ENCODE results near the gene PTPRQ.
A peak's percentile ranks its signal among the peaks of the same experiment; 100 is the strongest.

The PTPRQ gene

GRCh38 chr12:80567401-80567800 lies 123.4 kb downstream of the PTPRQ start:
- DNase-seq = no peak

GRCh38 chr12:80576641-80577418 lies 132.8 kb downstream of the PTPRQ start:
- DNase-seq = no peak

GRCh38 chr12:80580254-80580653 lies 136.2 kb downstream of the PTPRQ start:
- no peak for DNase-seq

DNA sequence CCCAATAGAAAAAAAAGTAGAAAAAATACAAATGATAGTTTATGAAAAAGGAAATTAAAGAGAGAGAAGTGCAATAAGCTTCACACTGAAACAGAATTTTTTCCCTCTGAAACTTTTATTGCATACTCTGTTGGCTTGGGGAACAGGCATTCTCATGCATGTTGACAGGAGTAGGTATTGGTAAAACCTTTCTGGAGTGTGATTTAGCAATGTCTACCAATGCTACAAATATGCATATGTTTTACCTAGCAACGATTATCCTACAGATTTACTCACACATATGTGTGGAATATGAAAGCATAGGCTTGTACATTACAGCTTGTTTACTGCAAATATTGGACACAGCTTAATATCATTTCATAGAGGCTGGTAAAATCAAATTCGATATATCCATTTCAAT lies 137.7 kb downstream of the PTPRQ start:
- no peak for DNase-seq

- no peak for DNase-seq
These were observed 138.4 kb downstream of the PTPRQ start for GRCh38 chr12:80582431-80582830.

- no peak for DNase-seq
These were observed 145.0 kb downstream of the PTPRQ start for GRCh38 chr12:80589077-80589476.

- no peak for DNase-seq
These were observed 146.1 kb downstream of the PTPRQ start for GRCh38 chr12:80590085-80590484.

- DNase-seq = no peak
These were observed 149.7 kb downstream of the PTPRQ start for GRCh38 chr12:80593766-80594165.

GRCh38 chr12:80596509-80596908 lies 152.5 kb downstream of the PTPRQ start:
- no peak for DNase-seq

DNA sequence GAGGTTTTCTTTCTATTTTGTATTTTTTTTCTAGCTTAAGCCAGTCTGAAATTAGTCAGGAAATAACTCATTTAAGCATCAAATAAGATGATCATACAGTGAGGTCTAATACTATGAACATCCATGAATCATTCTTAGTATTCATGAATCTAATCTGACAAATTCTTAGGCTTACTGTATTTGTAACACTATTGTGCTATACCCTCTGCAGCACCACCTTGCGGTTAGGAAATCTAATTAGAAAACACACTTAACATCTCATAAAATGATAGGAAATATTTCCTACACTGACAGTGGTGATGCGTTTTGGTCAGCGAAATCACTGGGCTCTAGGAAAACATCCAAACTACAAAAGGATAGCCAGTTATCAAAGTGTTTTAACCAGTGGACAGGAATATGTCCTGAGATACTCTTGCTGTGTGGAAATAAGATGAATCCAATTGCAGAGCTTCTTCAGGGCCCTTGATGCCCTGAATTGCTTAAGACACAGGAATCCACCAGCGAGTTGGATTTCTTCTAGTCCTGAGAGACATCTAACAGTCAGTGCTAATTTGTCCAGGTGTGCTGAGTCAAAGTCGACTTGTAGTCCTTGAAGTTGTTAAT lies 154.1 kb downstream of the PTPRQ start:
- no peak for DNase-seq

DNA sequence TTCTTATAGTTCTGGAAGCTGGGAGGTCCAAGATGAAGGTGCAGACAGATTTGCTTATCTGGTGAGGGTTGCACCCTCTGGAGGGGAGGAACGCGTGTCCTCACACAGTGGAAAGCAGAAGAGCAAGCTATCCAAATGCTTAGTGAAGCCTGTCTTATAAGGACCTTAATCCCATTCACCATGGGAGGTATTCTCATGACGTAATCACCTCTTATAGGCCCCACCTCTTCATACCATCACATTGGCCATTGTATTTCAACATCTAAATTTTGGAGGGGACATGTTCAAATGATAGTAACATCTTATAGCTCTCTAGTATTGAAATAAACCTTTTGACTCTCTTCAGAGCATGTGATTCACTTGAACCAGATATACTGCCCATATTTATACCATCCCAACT lies 158.4 kb downstream of the PTPRQ start:
- DNase-seq = no peak

- DNase-seq = no peak
These were observed 163.5 kb downstream of the PTPRQ start for GRCh38 chr12:80607361-80608135.

GRCh38 chr12:80617733-80618132 lies 173.7 kb downstream of the PTPRQ start:
- no peak for DNase-seq

- no peak for DNase-seq
These were observed 176.2 kb downstream of the PTPRQ start for GRCh38 chr12:80620281-80620680.

DNA sequence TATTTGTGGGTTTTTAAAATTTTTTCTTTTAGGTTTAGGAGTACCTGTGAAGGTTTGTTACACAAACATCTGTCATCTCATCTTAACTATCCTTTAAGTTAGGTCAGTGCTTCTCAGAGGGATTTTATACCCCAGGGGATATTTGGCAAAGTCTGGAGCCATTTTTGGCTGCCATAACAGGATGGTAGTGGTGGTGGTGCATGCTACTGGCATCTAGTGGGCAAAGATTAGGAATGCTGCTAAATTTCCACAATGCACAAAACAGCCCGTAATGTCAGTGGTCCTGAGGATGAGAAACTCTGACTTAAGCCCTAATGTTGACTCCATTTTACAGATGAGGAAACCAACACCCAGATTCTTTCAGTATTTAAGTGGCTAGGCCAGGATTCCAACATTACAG lies 178.2 kb downstream of the PTPRQ start:
- DNase-seq = no peak

GRCh38 chr12:80625051-80625450 lies 181.0 kb downstream of the PTPRQ start:
- no peak for DNase-seq

GRCh38 chr12:80625901-80626300 lies 181.9 kb downstream of the PTPRQ start:
- no peak for DNase-seq

DNA sequence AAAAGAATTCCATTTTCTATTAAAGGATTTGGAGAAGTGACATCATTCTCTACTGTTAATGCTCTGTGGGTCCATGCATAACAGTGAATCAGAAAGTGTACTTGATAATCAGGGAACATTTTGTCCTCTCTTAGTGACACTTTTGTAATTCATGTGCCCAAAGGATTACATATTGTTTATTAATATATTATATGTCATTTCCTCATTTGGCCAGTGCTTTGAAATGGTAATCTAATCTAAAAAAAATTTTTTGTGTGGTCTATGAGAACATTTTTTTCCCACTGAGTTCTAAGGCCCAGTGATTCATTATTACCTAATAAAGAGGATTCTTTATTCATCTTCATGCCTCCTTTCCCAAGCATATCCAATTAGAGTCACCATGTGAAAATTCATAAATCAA lies 183.7 kb downstream of the PTPRQ start:
- no peak for DNase-seq

DNA sequence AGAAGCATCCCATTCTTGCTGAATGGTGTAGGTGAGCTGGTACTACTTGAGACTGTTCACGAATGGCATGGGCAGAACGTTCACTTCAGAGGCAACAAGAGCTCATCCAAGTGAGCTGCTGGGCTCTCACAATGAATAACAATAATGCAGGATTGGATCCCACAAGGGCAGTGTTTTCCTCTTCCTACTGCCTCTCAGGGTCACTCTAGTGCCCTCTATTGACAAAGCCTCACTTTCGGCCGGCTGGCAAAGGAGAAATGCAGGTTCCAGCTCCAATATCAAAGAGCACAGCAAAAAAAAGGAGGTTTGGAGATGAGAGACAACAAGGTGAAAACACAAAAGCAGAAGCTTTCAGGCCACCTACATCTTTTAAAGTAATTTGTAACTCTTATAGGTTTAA lies 188.8 kb downstream of the PTPRQ start:
- DNase-seq = peak; percentile 0

- no peak for DNase-seq
These were observed 190.9 kb downstream of the PTPRQ start for GRCh38 chr12:80634903-80635302.

DNA sequence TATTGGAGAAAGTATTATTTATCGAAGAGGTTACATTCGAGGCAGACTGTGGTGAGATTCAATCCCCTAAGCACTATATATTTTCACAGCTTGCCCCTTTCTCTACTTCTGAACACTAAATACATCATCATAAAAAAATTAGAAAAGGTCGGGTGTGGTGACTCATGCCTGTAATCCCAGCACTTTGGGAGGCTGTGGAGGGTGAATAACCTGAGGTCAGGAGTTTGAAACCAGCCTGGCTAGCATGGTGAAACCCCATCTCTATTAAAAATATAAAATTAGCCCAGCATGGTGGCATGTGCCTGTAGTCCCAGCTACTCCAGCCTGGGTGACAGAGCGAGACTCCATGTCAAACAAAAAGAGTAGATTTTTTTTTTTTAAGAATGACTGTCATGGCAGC lies 192.8 kb downstream of the PTPRQ start:
- DNase-seq = no peak

DNA sequence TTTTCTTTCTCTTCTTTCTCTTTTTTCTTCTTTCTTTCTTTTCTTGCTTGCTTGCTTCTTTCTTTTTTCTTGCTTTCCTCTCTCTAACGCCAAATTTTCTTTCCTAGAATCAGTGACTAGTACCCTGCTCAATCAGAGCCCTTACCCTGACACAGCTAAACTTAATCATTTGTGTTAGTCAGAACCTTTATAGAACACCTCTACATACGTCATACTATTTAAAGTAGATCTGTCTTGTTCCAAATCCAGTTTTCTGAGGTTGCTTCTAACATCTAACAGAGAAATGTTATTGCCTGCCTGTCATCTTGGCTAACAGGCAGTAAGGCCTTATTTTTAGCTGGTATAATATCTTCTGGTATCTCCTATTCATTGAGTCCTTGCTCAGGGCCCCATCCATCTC lies 197.9 kb downstream of the PTPRQ start:
- DNase-seq = no peak

GRCh38 chr12:80643961-80644360 lies 199.9 kb downstream of the PTPRQ start:
- DNase-seq = no peak

DNA sequence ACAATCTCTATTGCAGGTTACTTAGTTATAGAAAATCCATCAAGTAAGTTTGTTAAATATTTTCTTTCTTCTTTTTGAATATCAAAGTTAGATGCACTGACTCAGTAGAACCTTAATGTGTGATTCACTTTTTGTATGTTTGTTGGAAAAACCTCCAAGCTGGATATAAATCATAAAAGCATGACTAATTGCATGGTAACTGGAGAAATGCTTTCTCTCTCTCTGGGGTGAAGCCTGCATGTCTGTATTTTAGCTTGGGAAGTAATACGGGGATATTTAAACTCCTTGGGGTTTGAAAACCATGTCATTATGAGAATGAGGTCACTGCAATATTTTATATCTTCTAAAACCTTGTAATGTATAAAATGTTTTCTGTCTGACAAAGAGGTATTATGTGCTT lies 204.8 kb downstream of the PTPRQ start:
- no peak for DNase-seq
